Mucosa of gallbladder (tissue), 1 donor: ENCODE results near the gene FSIP1. TPM values are rescaled to one million over a fixed set of nuclear protein-coding genes. Genes with fewer than 3 reads are reported as not detected.

Experiments
- DNase-seq: peaks from one replicate; pipeline ENCODE4 v3.0.0-alpha.2; 2020; ENCODE audit warnings: low spot score
- total RNA-seq: library from RNA; stranded (reverse); gene quantifications from one replicate; pipeline ENCODE4 v1.2.1, GENCODE V29; 2021
- donor health status: DM: no; HTN: no; CAD: no.

FSIP1 gene
- total RNA-seq, 1 donor from 2014 or later: 0.81 TPM

GRCh38 chr15:39720621-39721611, 61.7 kb downstream of the FSIP1 start:
- DNase-seq: no peak

GRCh38 chr15:39720081-39720480, 62.6 kb downstream of the FSIP1 start:
- DNase-seq: no peak

- DNase-seq: no peak
Measured at GRCh38 chr15:39719109-39719508, 63.5 kb downstream of the FSIP1 start.

GRCh38 chr15:39717134-39717533, 65.5 kb downstream of the FSIP1 start:
- no peak for DNase-seq

- no peak for DNase-seq
Measured at GRCh38 chr15:39714251-39714650, 68.4 kb downstream of the FSIP1 start.

- DNase-seq: no peak
Measured at GRCh38 chr15:39713846-39714245, 68.8 kb downstream of the FSIP1 start.

GRCh38 chr15:39710681-39711080, 72.0 kb downstream of the FSIP1 start:
- no peak for DNase-seq

GRCh38 chr15:39709941-39710340, 72.7 kb downstream of the FSIP1 start:
- DNase-seq: no peak

GRCh38 chr15:39706206-39706605, 76.4 kb downstream of the FSIP1 start:
- DNase-seq: no peak

GRCh38 chr15:39704689-39705088, 78.0 kb downstream of the FSIP1 start:
- DNase-seq: no peak

- no peak for DNase-seq
Measured at GRCh38 chr15:39704235-39704634, 78.4 kb downstream of the FSIP1 start.

GRCh38 chr15:39701988-39702387, 80.7 kb downstream of the FSIP1 start:
- DNase-seq: no peak

GRCh38 chr15:39700375-39700700, 82.3 kb downstream of the FSIP1 start:
- no peak for DNase-seq

- no peak for DNase-seq
Measured at GRCh38 chr15:39699516-39700374, 82.9 kb downstream of the FSIP1 start.

GRCh38 chr15:39698444-39699390, 83.9 kb downstream of the FSIP1 start:
- DNase-seq: no peak

GRCh38 chr15:39697509-39697908, 85.1 kb downstream of the FSIP1 start:
- DNase-seq: no peak

GRCh38 chr15:39695793-39696192, 86.8 kb downstream of the FSIP1 start:
- DNase-seq: no peak

- no peak for DNase-seq
Measured at GRCh38 chr15:39692356-39693327, 90.0 kb downstream of the FSIP1 start.

- DNase-seq: peak; percentile 14
Measured at GRCh38 chr15:39690881-39691634, 91.6 kb downstream of the FSIP1 start.

GRCh38 chr15:39687965-39688364, 94.7 kb downstream of the FSIP1 start:
- no peak for DNase-seq
